Body of pancreas (tissue), 4 donors: ENCODE results near the gene PCBP3. TPM values are rescaled to one million over a fixed set of nuclear protein-coding genes. Genes with fewer than 3 reads are reported as not detected.

Source experiments
- ATAC-seq: fragments of 150-250 bp; one replicate; pipeline ENCODE4 v1.9.1; 2016
- DNase-seq, 4 donors: peaks; one replicate each; pipeline ENCODE4 v3.0.0-alpha.2; 2019
- H3K27ac ChIP-seq, 4 donors: fragments of 200-600 bp; sonication (generic); 1 replicate in 3 of 4; 2 replicates in 1 of 4; pipeline versions ENCODE4 v1.5.1 to v1.6.1; 2016 to 2019; ENCODE audit warnings: mild to moderate bottlenecking in 1 of 4, mixed read lengths in 1 of 4, moderate library complexity in 1 of 4
- H3K27me3 ChIP-seq, 2 donors: fragments of 200-600 bp; sonication (generic); one replicate each; pipeline ENCODE4 v1.6.0; 2016; ENCODE audit warnings: mild to moderate bottlenecking in 1 of 2
- H3K36me3 ChIP-seq, 2 donors: fragments of 200-600 bp; sonication (generic); replicated peaks in 1 of 2; 2 replicates each; pipeline ENCODE4 v1.5.1; 2016; ENCODE audit warnings: low read depth in 2 of 2; ENCODE audit not compliant: insufficient read depth in 1 of 2
- H3K4me1 ChIP-seq: fragments of 200-600 bp; sonication (generic); one replicate; pipeline ENCODE4 v1.6.0; 2016
- H3K4me3 ChIP-seq, 2 donors: fragments of 200-600 bp; sonication (generic); 1 replicate in 1 of 2; 2 replicates in 1 of 2; pipeline ENCODE4 v1.5.1; 2016 to 2019
- H3K9me3 ChIP-seq, 3 donors: fragments of 200-600 bp; sonication (generic); 1 replicate in 2 of 3; 2 replicates in 1 of 3; pipeline ENCODE4 v1.5.1; 2016
- POLR2A ChIP-seq, 3 donors: fragments of 450-650 bp; IDR thresholded peaks; one replicate each; pipeline ENCODE4 v1.6.1; 2016; ENCODE audit warnings: antibody characterized with exemption in 3 of 3, mild to moderate bottlenecking in 2 of 3
- WGBS, 2 donors: methylation state at CpG; one replicate each; pipeline ENCODE4 v1.1.5; 2017; 5-methylcytosine and 5-hydroxymethylcytosine counted together
- intact Hi-C: fragments of 100-400 bp; cut with DNase I; formaldehyde crosslinking; loops from one replicate; pipeline ENCODE4 v1.15.1; 2023
- total RNA-seq, 2 donors: library from RNA; depleted of rRNA; stranded (reverse); fragments of >200 nt; gene quantifications; one replicate each; pipeline ENCODE4 v1.1.0, GENCODE V29; 2016
- TF ChIP-seq, protein P1 (sequence below), 7 experiments: fragments of 450-650 bp in 4 of 7; fragments of 200-600 bp in 3 of 7; sonication (generic) in 3 of 7; IDR thresholded peaks; one replicate each; pipeline ENCODE4 v1.5.1; 2016 to 2019; ENCODE audit warnings: antibody characterized with exemption in 7 of 7

PCBP3 gene
- total RNA-seq, 2 donors from 2014 or later, result 1.3 to 4.6 TPM

- H3K4me3 ChIP-seq, result no peak overlapping the region
- ATAC-seq (peak; percentile 71), DNase-seq (peak; percentile 28 to 65 (median 54))
- WGBS, 2 donors, result 57 to 66% methylated on average over 3 of the region's 3 CpGs
- intact Hi-C loops, result no loop called here
- H3K27me3 ChIP-seq, result no peaks in the 10 kb centered on the region
- TF ChIP-seq, protein P1, sequence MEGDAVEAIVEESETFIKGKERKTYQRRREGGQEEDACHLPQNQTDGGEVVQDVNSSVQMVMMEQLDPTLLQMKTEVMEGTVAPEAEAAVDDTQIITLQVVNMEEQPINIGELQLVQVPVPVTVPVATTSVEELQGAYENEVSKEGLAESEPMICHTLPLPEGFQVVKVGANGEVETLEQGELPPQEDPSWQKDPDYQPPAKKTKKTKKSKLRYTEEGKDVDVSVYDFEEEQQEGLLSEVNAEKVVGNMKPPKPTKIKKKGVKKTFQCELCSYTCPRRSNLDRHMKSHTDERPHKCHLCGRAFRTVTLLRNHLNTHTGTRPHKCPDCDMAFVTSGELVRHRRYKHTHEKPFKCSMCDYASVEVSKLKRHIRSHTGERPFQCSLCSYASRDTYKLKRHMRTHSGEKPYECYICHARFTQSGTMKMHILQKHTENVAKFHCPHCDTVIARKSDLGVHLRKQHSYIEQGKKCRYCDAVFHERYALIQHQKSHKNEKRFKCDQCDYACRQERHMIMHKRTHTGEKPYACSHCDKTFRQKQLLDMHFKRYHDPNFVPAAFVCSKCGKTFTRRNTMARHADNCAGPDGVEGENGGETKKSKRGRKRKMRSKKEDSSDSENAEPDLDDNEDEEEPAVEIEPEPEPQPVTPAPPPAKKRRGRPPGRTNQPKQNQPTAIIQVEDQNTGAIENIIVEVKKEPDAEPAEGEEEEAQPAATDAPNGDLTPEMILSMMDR (IDR thresholded peaks at IDR 0.05), result no peak
- no peak for TF ChIP-seq POLR2A (IDR thresholded peaks at IDR 0.05)
- no peak overlapping the region for H3K27ac ChIP-seq
- H3K9me3 ChIP-seq, result no peaks in the 10 kb centered on the region
- no peaks in the 10 kb centered on the region for H3K36me3 ChIP-seq
- no peaks in the 10 kb centered on the region for H3K4me1 ChIP-seq
These were observed 55.1 kb downstream of the PCBP3 start for GRCh38 chr21:45698493-45699184.

DNA sequence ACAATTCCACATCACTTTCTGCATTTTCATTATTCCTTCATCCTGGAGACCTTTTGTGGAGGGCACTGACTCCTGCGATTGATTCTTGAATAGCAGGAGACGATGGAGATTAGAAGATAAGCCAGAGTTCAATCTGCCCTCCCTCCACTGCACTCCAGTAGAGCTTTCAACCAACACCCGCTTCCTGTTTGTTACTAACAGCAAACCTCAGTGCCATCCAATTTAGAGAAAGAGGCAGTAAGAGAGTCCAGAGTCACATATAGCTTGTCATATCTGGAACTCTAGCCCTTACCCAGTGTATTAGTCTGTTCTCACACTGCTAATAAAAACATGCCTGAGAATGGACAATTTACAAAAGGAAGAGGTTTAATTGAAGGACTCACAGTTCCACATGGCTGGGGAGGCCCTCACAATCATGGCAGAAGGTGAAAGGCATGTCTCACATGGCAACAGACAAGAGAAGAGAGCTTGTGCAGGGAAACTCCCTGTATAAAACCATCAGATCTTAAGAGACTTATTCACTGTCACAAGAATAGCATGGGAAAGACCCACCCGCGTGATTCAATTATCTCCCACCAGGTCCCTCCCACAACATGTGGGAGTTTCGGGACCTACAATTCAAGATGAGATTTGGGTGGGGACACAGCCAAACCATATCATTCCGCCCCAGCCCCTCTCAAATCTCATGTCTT lies 55.9 kb downstream of the PCBP3 start:
- TF ChIP-seq, protein P1 (IDR thresholded peaks at IDR 0.05), result no peak
- TF ChIP-seq POLR2A (IDR thresholded peaks at IDR 0.05), result no peak
- H3K4me3 ChIP-seq, result no peak overlapping the region
- H3K9me3 ChIP-seq, result no peaks in the 10 kb centered on the region
- no peaks in the 10 kb centered on the region for H3K36me3 ChIP-seq
- H3K27ac ChIP-seq, result no peak overlapping the region
- no peaks in the 10 kb centered on the region for H3K27me3 ChIP-seq
- DNase-seq, result no peak
- intact Hi-C loops, result no loop called here
- H3K4me1 ChIP-seq, result no peaks in the 10 kb centered on the region
- 83 to 87% methylated on average over 7 of the region's 7 CpGs for WGBS, 2 donors
- ATAC-seq, result no peak

DNA sequence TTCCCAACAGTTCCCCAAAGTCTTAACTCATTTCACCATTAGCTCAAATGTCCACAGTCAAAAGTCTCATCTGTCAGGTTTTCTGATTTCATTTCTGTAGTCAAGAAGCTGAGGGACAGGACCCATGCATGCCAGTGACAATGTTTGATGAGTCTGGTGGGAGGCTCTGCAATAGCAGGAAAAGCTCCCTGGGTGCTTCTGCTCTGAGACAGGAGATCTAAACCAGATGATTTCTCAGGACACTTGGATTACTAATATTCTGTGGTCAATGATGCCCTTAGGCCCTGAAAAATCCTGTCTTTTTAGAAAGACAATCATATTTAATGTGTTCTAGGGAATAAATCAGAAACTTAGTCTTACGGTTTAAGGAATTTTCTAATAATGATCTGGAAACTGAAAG lies 56.4 kb downstream of the PCBP3 start:
- intact Hi-C loops, result no loop called here
- Histone ChIP-seq H3K36me3 (no peaks in the 10 kb centered on the region), H3K27ac (no peak overlapping the region), H3K4me3 (no peak overlapping the region), H3K4me1 (no peaks in the 10 kb centered on the region), H3K27me3 (no peaks in the 10 kb centered on the region), H3K9me3 (no peaks in the 10 kb centered on the region)
- DNase-seq, result no peak
- no peak for TF ChIP-seq POLR2A (IDR thresholded peaks at IDR 0.05)
- TF ChIP-seq, protein P1 (IDR thresholded peaks at IDR 0.05), result no peak
- ATAC-seq, result no peak
- whole genome bisulfite sequencing, 2 donors, result 90 to 96% methylated on average over 1 of the region's 1 CpG

DNA sequence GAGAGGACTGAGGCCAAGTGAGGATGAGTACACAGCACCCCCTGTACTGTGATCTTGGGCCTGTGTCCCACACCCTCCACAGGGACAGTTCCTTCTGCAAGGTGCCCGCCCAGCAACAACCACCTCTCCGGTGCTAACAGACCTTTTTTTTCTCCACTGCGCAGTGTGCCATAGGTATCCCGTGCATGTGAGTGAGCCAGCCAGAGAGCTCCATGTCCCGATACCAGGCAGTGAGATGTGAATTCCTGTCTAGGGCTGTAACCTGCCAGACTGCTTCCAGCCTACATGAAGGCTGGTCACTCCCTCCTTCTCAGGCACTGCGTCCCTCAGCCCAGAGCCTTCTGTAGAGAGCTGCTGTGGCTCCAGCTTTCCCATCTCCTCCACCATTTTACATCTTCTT lies 56.9 kb downstream of the PCBP3 start:
- Histone ChIP-seq H3K9me3 (no peaks in the 10 kb centered on the region), H3K4me3 (no peak overlapping the region), H3K27me3 (no peaks in the 10 kb centered on the region), H3K27ac (no peak overlapping the region), H3K4me1 (no peaks in the 10 kb centered on the region), H3K36me3 (no peaks in the 10 kb centered on the region)
- 85 to 88% methylated on average over 6 of the region's 6 CpGs for WGBS, 2 donors
- DNase-seq (no peak), ATAC-seq (no peak)
- intact Hi-C loops, result no loop called here
- no peak for TF ChIP-seq POLR2A (IDR thresholded peaks at IDR 0.05)
- TF ChIP-seq, protein P1 (IDR thresholded peaks at IDR 0.05), result no peak
